22Rv1 (cell line): ENCODE results near the gene HES4.

Source experiments
- ZFX ChIP-seq: fragments of 450-650 bp; IDR thresholded peaks from 2 replicates; pipeline ENCODE4 v1.6.1; 2017; ENCODE audit warnings: antibody characterized with exemption, borderline replicate concordance
- TF ChIP-seq, protein P1 (sequence below): fragments of 450-650 bp; IDR thresholded peaks from 2 replicates; pipeline ENCODE4 v1.5.1; 2017; ENCODE audit warnings: mild to moderate bottlenecking

GRCh38 chr1:962381-963300, 37.3 kb downstream of the HES4 start:
- TF ChIP-seq, protein P1, sequence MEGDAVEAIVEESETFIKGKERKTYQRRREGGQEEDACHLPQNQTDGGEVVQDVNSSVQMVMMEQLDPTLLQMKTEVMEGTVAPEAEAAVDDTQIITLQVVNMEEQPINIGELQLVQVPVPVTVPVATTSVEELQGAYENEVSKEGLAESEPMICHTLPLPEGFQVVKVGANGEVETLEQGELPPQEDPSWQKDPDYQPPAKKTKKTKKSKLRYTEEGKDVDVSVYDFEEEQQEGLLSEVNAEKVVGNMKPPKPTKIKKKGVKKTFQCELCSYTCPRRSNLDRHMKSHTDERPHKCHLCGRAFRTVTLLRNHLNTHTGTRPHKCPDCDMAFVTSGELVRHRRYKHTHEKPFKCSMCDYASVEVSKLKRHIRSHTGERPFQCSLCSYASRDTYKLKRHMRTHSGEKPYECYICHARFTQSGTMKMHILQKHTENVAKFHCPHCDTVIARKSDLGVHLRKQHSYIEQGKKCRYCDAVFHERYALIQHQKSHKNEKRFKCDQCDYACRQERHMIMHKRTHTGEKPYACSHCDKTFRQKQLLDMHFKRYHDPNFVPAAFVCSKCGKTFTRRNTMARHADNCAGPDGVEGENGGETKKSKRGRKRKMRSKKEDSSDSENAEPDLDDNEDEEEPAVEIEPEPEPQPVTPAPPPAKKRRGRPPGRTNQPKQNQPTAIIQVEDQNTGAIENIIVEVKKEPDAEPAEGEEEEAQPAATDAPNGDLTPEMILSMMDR = no peak
- no peak for TF ChIP-seq ZFX
